Renal cortical epithelial cell (primary cell): Measurements from ENCODE around the gene FGD5. TPM values are rescaled to one million over a fixed set of nuclear protein-coding genes. Genes with fewer than 3 reads are reported as not detected.

Experiments used
- total RNA-seq: library from RNA; depleted of rRNA; stranded (reverse); fragments of >200 nt; gene quantifications from 2 replicates; pipeline ENCODE4 v1.2.3, GENCODE V29; 2014

FGD5 gene
- total RNA-seq, 1 donor from 2014 or later, result 0.30 TPM

Other genes starting within 250 kb of the FGD5 start
- gene CCDC174, start 167.2 kb upstream of the FGD5 start, total RNA-seq, result 16.2 and 18.9 TPM in 2 replicates
- gene C3orf20, start 143.8 kb upstream of the FGD5 start, total RNA-seq, result not detected in 2 replicates
- 14.2 and 42.2 TPM in 2 replicates for gene NR2C2, start 128.6 kb downstream of the FGD5 start, total RNA-seq
- gene MRPS25, start 246.4 kb downstream of the FGD5 start, total RNA-seq, result 13.2 and 31.0 TPM in 2 replicates